DMS 273 (cell line): ENCODE results near the gene SLC25A19.

Experiments used
- DNase-seq: peaks from one replicate; lab custom pipeline; 2025; ENCODE audit not compliant: unreplicated experiment; lab: John Stamatoyannopoulos, UW

The SLC25A19 gene

DNA sequence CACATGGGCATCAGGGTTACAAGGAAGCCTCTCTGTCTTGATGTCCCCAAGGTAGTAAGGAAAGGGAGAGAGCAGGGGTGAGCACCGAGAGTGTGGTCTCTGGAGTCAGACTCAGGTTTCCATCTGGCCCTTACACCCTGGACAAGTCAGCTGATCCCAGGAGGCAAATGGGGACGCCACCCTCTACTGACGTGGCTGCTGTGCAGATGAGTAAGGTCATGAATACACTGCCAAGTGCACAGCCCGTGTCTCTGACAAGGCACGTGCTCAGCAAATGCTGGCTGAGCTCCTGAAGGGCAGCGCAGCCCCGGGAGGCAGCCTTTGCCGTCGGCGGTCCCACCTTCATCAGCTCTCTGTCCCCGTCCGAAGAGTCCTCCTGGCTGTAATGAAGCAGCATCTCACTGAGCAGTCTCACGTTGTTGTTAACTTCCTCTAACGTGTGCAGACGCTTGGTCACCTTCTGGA lies 47.2 kb downstream of the SLC25A19 start:
- no peak for DNase-seq

DNA sequence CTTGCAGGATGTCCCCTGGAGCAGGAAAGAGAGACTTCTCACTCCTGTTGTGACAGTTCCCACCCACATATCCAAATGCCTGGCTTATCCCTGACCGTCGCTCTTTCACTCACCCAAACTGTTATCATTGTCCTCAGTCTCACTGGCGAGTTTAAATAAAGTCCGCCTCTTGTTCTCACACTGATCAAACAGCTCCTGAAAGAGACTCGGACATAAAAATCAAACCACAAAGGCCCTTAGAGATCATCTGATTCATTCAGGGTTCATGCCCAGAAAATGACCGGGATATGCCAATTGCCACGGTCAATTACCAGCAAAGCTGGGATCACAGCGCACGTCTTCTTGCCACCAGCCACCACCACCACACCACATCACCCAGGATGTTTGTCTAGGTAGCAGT lies 47.7 kb downstream of the SLC25A19 start:
- no peak for DNase-seq

DNA sequence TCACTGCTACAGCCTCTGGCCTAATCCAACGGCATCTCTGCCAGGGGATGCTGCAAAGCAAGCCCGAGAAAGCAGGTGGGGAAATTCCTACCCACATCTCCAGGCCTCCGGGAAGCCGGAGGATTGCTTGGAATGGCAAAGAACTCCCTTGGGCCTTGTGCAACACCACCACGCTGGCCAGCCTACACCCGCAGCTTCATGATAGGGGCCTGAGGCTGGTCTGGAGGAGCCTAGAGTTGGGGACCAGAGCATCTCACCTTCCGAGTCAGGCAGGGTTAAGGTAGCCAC lies 48.1 kb downstream of the SLC25A19 start:
- DNase-seq = no peak

DNA sequence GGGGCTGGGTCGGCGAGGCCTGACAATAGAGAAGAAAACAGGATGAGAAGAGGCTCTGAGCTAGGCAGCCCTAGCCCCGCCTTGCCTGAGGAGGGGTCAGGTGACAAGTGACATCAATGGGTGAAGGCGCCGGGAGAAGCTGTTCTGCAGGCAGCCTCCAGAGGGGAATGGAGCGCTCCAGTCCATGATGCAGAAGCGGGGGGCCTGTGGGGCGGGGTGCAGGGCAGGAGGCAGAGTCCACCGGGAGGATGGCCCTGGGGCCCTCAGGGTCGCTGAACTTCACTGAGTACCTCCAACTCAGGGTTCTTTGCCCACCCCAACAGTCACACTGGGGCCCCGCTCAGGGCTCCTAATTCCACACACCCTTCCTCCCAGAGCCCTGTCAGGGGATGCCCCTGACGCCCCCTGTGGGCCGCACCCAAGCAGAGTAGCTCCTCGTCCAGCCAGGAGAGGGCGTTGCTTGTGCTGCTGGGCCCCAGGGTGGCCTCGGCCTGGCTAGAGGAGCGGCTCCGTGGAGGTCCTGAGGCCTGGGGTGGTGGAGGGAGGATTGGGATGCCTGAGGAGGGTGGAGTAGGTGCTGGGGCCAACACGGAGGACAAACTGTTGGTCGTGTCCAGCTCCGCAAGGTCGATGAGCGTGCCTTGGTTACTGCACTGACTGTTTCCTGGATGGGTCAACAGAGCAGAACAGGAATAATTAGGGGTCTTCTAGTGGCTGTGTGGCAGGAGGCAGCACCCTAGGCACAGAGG lies 48.7 kb downstream of the SLC25A19 start:
- DNase-seq = peak; percentile 74

DNA sequence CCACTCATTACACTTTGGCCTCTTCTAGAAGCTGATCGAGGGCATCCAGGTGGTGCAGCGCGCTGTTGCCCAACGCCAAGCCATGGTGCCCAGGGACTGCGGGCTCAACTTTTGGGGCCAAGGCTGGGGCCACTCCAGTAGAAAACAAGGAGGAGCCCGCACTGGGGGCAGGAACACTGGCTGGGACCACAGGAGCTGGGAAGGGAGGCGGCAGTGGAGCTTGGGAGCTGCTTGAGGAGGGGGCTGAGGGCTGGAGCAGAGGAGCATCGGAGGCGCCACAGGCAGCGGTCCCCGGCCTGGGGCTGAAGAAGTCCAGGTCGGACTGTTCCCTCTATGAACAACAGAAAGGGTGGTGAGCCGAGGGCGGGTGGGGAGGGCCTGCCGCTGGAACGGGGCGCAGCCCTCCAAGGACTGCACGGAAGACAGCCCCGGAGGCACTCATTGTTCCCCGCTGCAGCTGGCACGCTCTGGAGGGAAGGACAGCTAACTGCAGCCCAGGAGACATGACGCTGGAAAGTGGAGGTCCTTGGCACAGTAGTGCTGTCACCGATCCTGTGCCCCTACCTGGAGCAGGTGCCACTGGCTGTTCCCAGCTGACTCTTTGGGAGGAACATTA lies 49.3 kb downstream of the SLC25A19 start:
- DNase-seq = no peak

DNA sequence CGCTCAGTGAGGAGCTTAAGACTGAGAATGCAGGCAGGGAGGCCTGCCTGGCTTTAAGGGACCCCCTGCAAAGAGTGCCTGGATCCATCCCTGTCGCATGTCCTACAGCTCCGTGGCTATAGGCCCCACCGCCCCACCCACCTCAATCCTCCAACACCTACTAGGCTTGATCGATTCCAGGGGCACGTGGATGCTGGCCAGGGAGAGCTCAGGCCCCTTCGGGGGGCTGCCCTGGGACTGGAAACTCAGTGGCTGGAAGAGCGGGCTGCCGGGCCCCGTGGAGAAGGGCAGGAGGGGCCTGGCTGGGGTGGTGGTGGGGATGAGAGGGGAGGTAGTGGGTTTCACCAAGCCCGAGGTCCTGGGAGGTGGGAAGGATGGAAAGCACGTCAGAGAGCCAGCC lies 50.0 kb downstream of the SLC25A19 start:
- DNase-seq = no peak

DNA sequence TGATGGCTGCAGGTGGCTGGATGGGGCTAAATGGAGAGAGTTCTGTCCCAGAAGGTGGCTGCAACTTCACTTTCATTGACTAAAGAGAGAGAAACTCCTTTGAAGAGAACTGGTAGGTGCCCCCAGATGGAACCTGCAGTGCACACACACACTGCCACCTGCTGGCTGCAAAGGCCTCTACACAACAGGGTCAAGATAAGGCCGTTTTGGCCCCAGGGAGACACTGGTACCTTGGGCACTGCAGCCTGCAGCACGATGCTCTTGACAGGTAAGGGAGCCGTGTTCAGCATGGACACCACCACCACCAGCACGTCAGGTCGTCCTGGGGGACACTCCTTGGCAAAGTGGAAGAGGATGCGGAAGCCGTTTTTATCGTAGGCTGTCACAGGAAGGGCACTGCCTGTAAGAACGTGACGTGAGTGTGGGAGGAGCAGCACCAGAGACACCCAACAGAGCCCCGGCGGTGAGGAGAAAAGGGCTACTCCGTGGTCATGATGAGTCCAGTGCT lies 50.5 kb downstream of the SLC25A19 start:
- DNase-seq = peak; percentile 83

DNA sequence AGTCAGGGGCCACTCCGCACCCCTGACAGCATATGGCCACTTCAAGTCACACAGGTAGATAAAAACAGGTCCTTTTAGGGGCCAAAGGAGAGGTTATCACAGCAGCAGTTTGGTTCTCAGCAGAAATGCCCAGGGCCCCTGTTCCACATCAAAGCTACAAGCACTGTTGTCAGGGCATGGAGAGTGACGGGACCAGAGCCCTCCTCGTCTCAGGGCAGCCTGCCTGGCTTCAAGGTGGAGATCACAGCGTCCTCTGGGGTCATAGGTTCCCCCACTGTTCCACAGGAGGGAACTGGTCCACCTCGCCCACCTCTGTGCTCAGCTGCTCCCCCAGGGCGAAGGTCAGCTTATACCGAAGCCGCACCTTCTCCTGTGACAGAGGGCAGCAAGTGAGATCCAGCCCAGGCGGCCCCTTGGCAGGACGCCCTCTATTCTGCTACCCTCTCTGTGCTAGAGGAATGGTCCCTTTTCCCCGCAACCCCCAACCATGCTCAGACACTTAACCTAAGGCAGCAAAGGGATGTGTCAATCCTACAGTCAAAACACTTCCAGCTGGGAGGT lies 51.1 kb downstream of the SLC25A19 start:
- DNase-seq = peak; percentile 34

DNA sequence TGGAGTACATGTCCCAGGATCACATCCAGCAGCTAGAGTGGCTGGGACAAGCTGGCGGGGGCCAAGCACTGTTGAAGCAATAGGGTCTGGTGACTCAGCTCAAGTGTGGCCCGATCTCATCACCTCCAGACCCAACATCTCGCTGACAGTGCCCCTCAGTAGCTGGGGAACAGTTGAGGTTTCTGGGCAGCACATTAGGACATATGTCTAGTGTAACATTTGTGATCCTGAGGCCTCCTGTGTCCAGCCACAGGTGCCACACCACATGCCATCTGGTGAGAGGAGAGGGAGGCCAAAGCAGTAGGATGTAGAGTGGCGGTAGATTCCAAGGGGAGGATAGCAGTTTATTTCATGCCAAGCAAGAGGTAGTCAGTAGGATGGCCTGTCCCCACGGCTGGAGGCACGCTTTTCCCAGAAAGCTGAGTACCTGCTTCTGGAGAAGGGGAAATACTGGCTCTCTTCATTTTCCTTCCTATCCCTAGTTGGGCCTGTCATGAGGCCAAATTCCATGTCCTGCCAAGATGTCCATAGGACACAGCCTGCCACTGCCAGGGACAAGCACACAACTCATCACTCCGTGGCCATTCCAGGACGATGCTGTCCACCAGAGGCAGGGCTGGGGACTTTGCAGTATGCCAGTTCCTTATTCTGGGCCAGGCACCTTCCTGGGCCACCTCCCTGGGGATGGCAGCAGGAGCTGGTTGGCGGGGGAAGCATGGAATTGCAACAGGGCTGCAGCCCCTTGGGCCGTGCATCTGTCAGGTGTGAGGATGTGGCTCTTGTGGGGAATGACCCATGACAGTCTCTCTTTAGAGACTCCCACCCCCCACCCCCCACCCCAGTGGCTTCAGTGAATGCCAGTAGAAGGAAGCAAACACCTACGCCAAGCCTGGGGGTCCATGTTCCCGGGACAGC lies 51.9 kb downstream of the SLC25A19 start:
- peak; percentile 28 for DNase-seq

DNA sequence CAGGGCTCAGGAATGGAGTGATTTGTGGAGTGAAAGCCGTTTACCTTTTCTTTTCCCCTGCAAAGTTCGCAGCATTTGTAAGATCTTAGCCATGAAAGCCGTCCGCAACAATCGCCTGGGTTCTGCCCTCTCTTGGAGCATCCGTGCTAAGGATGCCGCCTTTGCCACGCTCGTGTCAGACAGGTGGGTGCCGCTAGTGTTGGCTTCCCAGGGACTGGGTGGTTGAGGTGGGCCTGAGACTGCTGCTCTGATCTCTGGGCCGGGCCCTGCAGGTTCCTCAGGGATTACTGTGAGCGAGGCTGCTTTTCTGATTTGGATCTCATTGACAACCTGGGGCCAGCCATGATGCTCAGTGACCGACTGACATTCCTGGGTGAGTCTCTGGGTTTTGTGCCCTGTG lies 56.4 kb downstream of the SLC25A19 start:
- no peak for DNase-seq

DNA sequence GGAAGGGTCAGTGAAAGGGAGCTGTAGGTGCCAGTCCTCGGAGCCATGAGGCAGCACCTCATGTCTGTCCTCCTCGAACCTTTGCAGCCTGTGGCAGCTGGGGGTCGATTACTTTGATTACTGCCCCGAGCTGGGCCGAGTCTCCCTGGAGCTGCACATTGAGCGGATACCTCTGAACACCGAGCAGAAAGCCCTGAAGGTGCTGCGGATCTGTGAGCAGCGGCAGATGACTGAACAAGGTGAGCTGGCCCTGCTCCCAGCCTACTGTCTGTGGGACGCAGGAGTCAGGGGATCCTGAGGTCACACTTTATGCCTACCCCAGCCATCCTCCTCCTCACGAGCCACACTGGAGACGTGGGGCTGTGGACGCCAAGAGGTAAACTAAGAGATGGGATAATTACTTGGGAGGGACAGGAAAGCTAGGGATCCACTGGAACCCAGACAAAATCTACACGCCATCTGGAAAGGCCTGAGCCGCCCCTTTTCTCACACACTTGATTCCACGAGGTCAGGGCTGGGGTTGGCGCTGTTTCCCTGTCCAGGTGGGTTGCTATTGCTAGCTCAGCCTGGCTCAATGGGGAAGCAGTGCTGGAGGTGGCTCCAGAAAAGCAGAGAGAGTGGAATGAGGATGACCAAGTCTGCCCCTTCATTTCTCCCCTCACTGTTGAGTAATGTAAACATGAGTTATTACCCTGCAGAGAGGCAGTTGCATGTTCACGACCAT lies 57.3 kb downstream of the SLC25A19 start:
- DNase-seq = no peak

DNA sequence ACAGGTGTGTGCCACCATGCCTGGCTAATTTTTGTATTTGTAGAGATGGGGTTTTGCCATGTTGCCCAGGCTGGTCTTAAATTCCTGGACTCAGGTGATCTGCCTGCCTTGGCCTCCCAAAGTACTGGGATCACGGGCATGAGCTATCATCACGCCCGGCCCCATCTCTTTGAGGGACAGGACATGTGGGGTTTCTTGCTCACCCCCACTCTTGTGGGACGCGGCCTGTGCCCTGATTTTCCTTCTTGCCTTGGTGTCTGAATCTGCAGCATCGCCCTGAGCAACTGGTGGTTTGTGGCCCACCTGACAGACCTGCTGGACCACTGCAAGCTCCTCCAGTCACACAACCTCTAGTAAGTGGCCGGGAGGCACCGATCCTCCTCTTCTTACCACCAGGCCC lies 58.2 kb downstream of the SLC25A19 start:
- DNase-seq = no peak

DNA sequence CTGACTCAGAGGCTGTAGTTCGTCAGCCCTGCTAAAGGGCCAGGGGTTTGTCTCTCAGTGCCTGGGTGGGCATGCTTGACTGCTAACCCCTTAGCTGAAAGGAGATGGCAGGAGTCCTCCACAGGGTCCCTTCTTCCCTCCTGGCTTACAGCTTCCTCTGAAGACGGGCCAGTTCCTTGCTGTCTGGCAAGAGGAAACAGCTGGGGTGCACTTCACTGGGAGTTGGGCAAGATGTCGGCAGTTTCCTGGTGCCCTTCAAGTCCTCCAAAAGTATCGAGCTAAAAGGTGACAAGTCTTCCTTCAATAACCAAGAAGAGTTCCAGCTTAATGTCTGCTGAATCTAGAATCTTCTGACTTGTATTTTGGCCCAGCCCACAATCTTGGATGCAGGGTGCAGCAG lies 60.4 kb downstream of the SLC25A19 start:
- no peak for DNase-seq

DNA sequence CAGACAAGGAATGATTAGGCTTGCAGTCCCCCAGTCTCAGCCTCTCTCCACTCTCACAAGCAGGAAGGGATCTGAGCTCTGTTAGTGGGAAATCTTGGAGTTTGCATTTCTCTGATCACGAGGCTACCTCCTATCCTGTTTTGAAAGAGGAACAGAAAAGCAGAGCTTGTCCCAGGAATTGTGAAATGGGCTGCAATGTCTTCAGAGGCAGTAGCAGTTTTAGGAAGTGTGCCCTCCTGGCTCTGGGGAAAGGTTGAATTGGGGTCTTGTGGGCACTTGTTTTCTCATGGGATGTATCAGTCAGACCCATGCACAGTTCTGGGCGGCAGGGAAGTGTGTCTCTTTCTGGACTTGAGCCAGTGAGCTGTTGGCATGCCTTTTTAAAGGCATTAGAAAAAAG lies 60.9 kb downstream of the SLC25A19 start:
- DNase-seq = no peak

DNA sequence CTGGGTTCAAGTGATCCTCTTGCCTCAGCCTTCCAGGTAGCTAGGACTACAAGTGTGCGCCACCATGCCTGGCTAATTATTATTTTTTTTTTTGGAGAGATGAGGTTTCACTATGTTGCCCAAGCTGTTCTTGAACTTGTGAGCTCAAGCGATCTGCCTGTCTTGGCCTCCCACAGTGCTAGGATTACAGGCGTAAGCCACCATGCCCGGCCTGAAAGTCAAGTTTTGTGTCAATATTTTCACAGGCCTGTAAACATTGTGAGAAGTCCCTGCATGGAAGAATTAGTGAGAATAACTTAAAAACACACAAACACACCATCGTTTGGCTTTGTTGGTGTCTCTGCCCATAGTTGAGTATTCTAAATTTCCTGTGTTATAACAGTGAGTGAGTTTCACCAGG lies 61.5 kb downstream of the SLC25A19 start:
- no peak for DNase-seq

DNA sequence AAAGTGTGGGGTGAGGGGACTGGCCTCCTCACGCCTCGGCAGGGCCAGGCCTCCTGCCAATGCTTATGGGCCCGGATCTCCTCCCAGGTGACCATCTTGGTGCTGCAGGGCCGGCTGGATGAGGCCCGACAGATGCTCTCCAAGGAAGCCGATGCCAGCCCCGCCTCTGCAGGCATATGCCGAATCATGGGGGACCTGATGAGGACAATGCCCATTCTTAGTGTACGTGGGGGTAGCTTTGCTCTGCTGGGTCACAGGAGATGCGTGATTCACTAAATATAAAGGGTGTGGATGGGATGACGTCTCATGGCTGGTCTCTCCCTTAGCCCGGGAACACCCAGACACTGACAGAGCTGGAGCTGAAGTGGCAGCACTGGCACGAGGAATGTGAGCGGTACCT lies 64.2 kb downstream of the SLC25A19 start:
- DNase-seq = no peak
